ENCODE data around the gene RTN4R. TPM values are rescaled to one million over a fixed set of nuclear protein-coding genes. Genes with fewer than 3 reads are reported as not detected.

RTN4R gene
- total and polyA plus RNA-seq, 11 donors = 0.53 to 2.6 (median 1.4) TPM

- ATAC-seq (no peak), DNase-seq (no peak)
- Histone ChIP-seq H3K9me3 (no peaks in the 10 kb centered on the region), H3K27me3 (peaks cover 0 to 15% (median 6%) of the 10 kb centered on the region in 9 donors), H3K36me3 (no peaks in the 10 kb centered on the region), H3K27ac (no peak overlapping the region), H3K4me1 (peaks cover 0 to 19% (median 6%) of the 10 kb centered on the region in 12 donors), H3K4me3 (no peak overlapping the region)
- TF ChIP-seq POLR2A (IDR thresholded peaks at IDR 0.05) (no peak), CTCF (IDR thresholded peaks at IDR 0.05) (no peak)
- intact Hi-C loops (cut with DNase I) = no loop called here
- 54 to 67% (median 57%) methylated on average over 9 of the region's 9 CpGs for WGBS, 4 donors
Measured at GRCh38 chr22:20297414-20298109, 29.4 kb upstream of the RTN4R start.

- no peak for ATAC-seq
- intact Hi-C loops (cut with DNase I) = no loop called here
- H3K36me3 ChIP-seq = no peaks in the 10 kb centered on the region
- no peak for DNase-seq
- WGBS, 4 donors = 81 to 90% (median 87%) methylated on average over 9 of the region's 9 CpGs
- no peaks in the 10 kb centered on the region for H3K9me3 ChIP-seq
- H3K4me1 ChIP-seq = peaks cover 0 to 19% (median 6%) of the 10 kb centered on the region in 12 donors
- H3K4me3 ChIP-seq = no peak overlapping the region
- TF ChIP-seq POLR2A (IDR thresholded peaks at IDR 0.05) (no peak), CTCF (IDR thresholded peaks at IDR 0.05) (no peak)
- H3K27me3 ChIP-seq = peaks cover 0 to 11% (median 3%) of the 10 kb centered on the region in 9 donors
- no peak overlapping the region for H3K27ac ChIP-seq
Measured at GRCh38 chr22:20296598-20296997, 28.5 kb upstream of the RTN4R start.

- no peak for DNase-seq
- Histone ChIP-seq H3K9me3 (no peaks in the 10 kb centered on the region), H3K36me3 (no peaks in the 10 kb centered on the region), H3K4me3 (no peak overlapping the region), H3K27me3 (peaks cover 0 to 4% (median 0%) of the 10 kb centered on the region in 9 donors), H3K4me1 (peaks cover 0 to 19% (median 6%) of the 10 kb centered on the region in 12 donors), H3K27ac (no peak overlapping the region)
- no peak for ATAC-seq
- TF ChIP-seq POLR2A (IDR thresholded peaks at IDR 0.05) (no peak), CTCF (IDR thresholded peaks at IDR 0.05) (no peak)
- WGBS, 4 donors = 80 to 83% (median 82%) methylated on average over 11 to 12 of the region's 12 CpGs
- intact Hi-C loops (cut with DNase I) = no loop called here
Measured at GRCh38 chr22:20295262-20296064, 27.3 kb upstream of the RTN4R start.

- Histone ChIP-seq H3K4me3 (no peak overlapping the region), H3K27me3 (peaks cover 0 to 3% (median 0%) of the 10 kb centered on the region in 9 donors), H3K4me1 (no peaks in the 10 kb centered on the region), H3K27ac (no peak overlapping the region), H3K9me3 (no peaks in the 10 kb centered on the region), H3K36me3 (no peaks in the 10 kb centered on the region)
- DNase-seq (no peak), ATAC-seq (no peak)
- 59 to 63% (median 62%) methylated on average over 13 of the region's 13 CpGs for WGBS, 4 donors
- intact Hi-C loops (cut with DNase I) = no loop called here
- TF ChIP-seq POLR2A (IDR thresholded peaks at IDR 0.05) (no peak), CTCF (IDR thresholded peaks at IDR 0.05) (no peak)
Measured at GRCh38 chr22:20292673-20293232, 24.6 kb upstream of the RTN4R start.
